Activated T-cell treated with anti-CD3 and anti-CD28 coated beads, Interleukin-2, amount 50 U/mL, for 72 hours (primary cell): ENCODE measurements around the gene ZNF583. TPM values are rescaled to one million over a fixed set of nuclear protein-coding genes. Genes with fewer than 3 reads are reported as not detected.
A peak's percentile ranks its signal among the peaks of the same experiment; 100 is the strongest.

Source experiments
- ATAC-seq, 2 donors: fragments of 150-1000 bp; cut with Tn5 transposase; replicated peaks in 1 of 2; 2 replicates each; pipeline ENCODE4 v1.10.0; 2021; ENCODE audit warnings: moderate library complexity in 2 of 2, mild to moderate bottlenecking in 1 of 2
- DNase-seq, 2 donors: peaks; one replicate each; pipeline ENCODE4 v3.0.0; 2021 to 2022; ENCODE audit warnings: mixed read lengths in 1 of 2
- H3K27ac Mint-ChIP-seq: one replicate; pipeline ENCODE4 v1.8.0; 2022; ENCODE audit warnings: mild to moderate bottlenecking, moderate library complexity, mixed read lengths
- H3K27me3 Mint-ChIP-seq: one replicate; pipeline ENCODE4 v1.8.0; 2022; ENCODE audit warnings: low read depth, mixed read lengths
- H3K36me3 Mint-ChIP-seq, 2 donors: one replicate each; pipeline ENCODE4 v1.8.0; 2022; ENCODE audit warnings: mixed read lengths in 2 of 2, mild to moderate bottlenecking in 1 of 2; ENCODE audit not compliant: insufficient read depth in 2 of 2
- H3K4me1 Mint-ChIP-seq: one replicate; pipeline ENCODE4 v1.8.0; 2022; ENCODE audit warnings: low read depth, mixed read lengths
- H3K4me3 Mint-ChIP-seq, 2 donors: one replicate each; pipeline ENCODE4 v1.8.0; 2022; ENCODE audit warnings: mild to moderate bottlenecking in 2 of 2, mixed read lengths in 2 of 2, moderate library complexity in 2 of 2
- H3K9me3 Mint-ChIP-seq, 2 donors: one replicate each; pipeline ENCODE4 v1.8.0; 2022; ENCODE audit warnings: mixed read lengths in 2 of 2
- total RNA-seq, 2 donors: library from RNA; stranded (reverse); gene quantifications; one replicate each; pipeline ENCODE4 v1.2.3, GENCODE V29; 2022

Gene ZNF583
- 1 to 10 TPM; 2.3 to 2.7 TPM for total RNA-seq

GRCh38 chr19:56403764-56404704, at the start of gene ZNF583:
Gene ZNF583 (plus strand): TSS chr19:56404332. CDS start chr19:56407115, 2,783 bp downstream.
- ATAC-seq (peak; percentile 88), DNase-seq (peak; percentile 92 to 93)
- Mint-ChIP-seq H3K36me3 (peaks cover 49 to 82% of the 10 kb centered on the region in 2 donors), H3K27ac (peak within 1 kb of the TSS; percentile 99), H3K9me3 (peaks cover 39 to 42% of the 10 kb centered on the region in 2 donors), H3K4me3 (peak within 1 kb of the TSS; percentile 76 to 81), H3K4me1 (peaks cover 31% of the 10 kb centered on the region), H3K27me3 (no peaks in the 10 kb centered on the region)

GRCh38 chr19:56355517-56355916, 48.6 kb upstream of the ZNF583 start:
- Mint-ChIP-seq H3K4me1 (no peaks in the 10 kb centered on the region), H3K27ac (no peak overlapping the region), H3K9me3 (peaks cover 11 to 19% of the 10 kb centered on the region in 2 donors), H3K27me3 (no peaks in the 10 kb centered on the region), H3K4me3 (no peak overlapping the region), H3K36me3 (peaks cover 4 to 19% of the 10 kb centered on the region in 2 donors)
- ATAC-seq (no peak), DNase-seq (no peak)

DNA sequence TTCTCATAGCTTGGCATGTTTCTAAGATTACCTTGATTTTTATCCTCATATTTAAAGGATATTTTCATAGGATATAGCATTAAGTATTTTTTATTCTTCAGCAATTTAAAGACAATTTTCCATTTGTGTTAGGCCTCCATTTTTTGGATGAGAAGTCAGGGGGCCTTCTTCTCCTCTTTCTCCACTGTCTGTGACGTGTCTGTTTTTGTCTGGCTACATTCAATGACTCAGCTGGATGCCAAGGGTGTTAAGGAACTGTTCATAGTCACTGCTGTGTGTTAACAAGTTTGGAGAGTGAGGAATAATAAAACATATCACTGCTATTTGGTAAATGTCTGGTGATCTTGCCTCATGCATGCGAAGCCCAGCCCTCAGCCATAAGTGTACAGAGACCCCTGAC, 47.2 kb upstream of the ZNF583 start:
- no peak overlapping the region for H3K27ac Mint-ChIP-seq
- no peaks in the 10 kb centered on the region for H3K4me1 Mint-ChIP-seq
- DNase-seq: no peak
- H3K27me3 Mint-ChIP-seq: no peaks in the 10 kb centered on the region
- no peak for ATAC-seq
- peaks cover 9 to 22% of the 10 kb centered on the region in 2 donors for H3K36me3 Mint-ChIP-seq
- H3K9me3 Mint-ChIP-seq: peaks cover 18 to 22% of the 10 kb centered on the region in 2 donors
- no peak overlapping the region for H3K4me3 Mint-ChIP-seq

GRCh38 chr19:56360841-56361240, 43.3 kb upstream of the ZNF583 start:
- H3K27ac Mint-ChIP-seq: no peak overlapping the region
- peaks cover 17 to 35% of the 10 kb centered on the region in 2 donors for H3K36me3 Mint-ChIP-seq
- H3K27me3 Mint-ChIP-seq: no peaks in the 10 kb centered on the region
- peaks cover 30 to 40% of the 10 kb centered on the region in 2 donors for H3K9me3 Mint-ChIP-seq
- H3K4me1 Mint-ChIP-seq: no peaks in the 10 kb centered on the region
- H3K4me3 Mint-ChIP-seq: no peak overlapping the region
- no peak for ATAC-seq
- no peak for DNase-seq

GRCh38 chr19:56367829-56368711, 36.1 kb upstream of the ZNF583 start:
- Mint-ChIP-seq H3K27me3 (no peaks in the 10 kb centered on the region), H3K36me3 (peaks cover 33 to 63% of the 10 kb centered on the region in 2 donors), H3K9me3 (peaks cover 31 to 32% of the 10 kb centered on the region in 2 donors), H3K27ac (peak overlapping the region; percentile 73), H3K4me1 (peaks cover 21% of the 10 kb centered on the region), H3K4me3 (peak overlapping the region; percentile 88 to 94)
- DNase-seq: peak; percentile 80 to 85
- ATAC-seq: peak; percentile 99

DNA sequence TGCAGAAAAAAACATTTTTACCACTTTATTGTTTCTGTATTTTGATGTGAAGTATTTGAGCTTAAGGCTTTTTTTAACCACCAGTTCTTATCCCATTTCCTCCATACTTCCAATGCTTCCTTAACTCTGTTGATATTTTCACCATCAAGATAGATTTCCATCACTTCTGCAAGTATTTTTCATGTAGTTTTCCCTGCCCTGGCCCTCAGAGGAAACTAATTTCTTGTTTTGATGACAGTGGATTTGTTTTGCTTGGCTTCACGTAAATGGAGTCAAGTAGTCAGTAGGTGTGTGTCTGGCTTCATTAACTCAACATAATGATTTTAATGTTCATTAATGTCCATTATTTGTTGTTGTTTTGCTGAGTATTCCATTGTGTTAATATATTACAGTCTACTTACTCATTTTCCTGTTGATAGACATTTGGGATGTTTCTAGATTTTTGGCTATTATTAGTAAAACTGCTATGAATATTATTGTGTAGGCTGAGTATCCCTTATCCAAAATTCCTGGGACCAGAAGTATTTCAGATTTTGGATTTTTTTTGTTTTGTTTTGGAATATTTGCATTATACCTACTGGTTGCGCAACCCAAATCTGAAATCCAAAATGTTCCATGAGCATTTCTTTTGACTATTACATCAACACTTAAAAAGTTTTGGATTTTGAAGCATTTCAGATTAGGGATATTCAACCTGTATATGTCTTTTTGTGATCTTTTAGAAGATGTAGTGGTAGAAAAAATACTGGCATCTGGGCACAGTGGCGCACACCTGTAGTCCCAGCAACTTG, 34.1 kb upstream of the ZNF583 start:
- no peaks in the 10 kb centered on the region for H3K27me3 Mint-ChIP-seq
- peaks cover 44 to 73% of the 10 kb centered on the region in 2 donors for H3K36me3 Mint-ChIP-seq
- H3K4me1 Mint-ChIP-seq: peaks cover 21% of the 10 kb centered on the region
- ATAC-seq (no peak), DNase-seq (no peak)
- no peak overlapping the region for H3K27ac Mint-ChIP-seq
- H3K4me3 Mint-ChIP-seq: peak overlapping the region; percentile 32 to 62
- H3K9me3 Mint-ChIP-seq: peaks cover 24 to 31% of the 10 kb centered on the region in 2 donors

- H3K4me3 Mint-ChIP-seq: no peak overlapping the region
- DNase-seq (no peak), ATAC-seq (no peak)
- peaks cover 21 to 35% of the 10 kb centered on the region in 2 donors for H3K9me3 Mint-ChIP-seq
- H3K4me1 Mint-ChIP-seq: peaks cover 21% of the 10 kb centered on the region
- no peak overlapping the region for H3K27ac Mint-ChIP-seq
- H3K36me3 Mint-ChIP-seq: peaks cover 55 to 78% of the 10 kb centered on the region in 2 donors
- H3K27me3 Mint-ChIP-seq: no peaks in the 10 kb centered on the region
Measured at GRCh38 chr19:56372281-56372680, 31.9 kb upstream of the ZNF583 start.

DNA sequence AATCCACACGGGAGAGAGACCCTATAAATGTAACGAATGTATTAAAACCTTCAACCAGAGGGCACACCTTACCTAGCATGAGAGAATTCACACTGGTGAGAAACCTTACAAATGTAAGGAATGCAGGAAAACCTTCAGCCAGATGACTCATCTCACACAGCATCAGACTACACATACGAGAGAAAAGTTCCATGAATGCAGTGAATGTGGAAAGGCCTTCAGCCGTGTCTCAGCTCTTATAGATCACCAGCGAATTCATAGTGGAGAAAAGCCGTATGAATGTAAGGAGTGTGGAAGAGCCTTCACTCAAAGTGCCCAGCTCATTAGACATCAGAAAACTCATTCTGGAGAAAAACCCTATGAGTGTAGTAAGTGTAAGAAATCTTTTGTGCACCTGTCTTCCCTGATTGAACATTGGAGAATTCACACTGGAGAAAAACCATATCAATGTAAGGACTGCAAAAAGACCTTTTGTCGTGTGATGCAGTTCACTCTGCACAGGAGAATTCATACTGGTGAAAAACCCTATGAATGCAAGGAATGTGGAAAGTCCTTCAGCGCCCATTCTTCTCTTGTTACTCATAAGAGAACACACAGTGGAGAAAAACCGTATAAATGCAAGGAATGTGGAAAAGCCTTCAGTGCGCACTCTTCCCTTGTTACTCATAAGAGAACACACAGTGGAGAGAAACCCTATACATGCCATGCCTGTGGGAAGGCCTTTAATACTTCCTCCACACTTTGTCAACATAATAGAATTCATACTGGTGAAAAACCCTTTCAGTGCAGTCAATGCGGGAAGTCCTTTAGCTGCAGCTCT, 26.8 kb upstream of the ZNF583 start:
- ATAC-seq (no peak), DNase-seq (no peak)
- Mint-ChIP-seq H3K27ac (no peak overlapping the region), H3K36me3 (peaks cover 45 to 68% of the 10 kb centered on the region in 2 donors), H3K4me3 (no peak overlapping the region), H3K27me3 (no peaks in the 10 kb centered on the region), H3K4me1 (no peaks in the 10 kb centered on the region), H3K9me3 (peaks cover 28 to 33% of the 10 kb centered on the region in 2 donors)

DNA sequence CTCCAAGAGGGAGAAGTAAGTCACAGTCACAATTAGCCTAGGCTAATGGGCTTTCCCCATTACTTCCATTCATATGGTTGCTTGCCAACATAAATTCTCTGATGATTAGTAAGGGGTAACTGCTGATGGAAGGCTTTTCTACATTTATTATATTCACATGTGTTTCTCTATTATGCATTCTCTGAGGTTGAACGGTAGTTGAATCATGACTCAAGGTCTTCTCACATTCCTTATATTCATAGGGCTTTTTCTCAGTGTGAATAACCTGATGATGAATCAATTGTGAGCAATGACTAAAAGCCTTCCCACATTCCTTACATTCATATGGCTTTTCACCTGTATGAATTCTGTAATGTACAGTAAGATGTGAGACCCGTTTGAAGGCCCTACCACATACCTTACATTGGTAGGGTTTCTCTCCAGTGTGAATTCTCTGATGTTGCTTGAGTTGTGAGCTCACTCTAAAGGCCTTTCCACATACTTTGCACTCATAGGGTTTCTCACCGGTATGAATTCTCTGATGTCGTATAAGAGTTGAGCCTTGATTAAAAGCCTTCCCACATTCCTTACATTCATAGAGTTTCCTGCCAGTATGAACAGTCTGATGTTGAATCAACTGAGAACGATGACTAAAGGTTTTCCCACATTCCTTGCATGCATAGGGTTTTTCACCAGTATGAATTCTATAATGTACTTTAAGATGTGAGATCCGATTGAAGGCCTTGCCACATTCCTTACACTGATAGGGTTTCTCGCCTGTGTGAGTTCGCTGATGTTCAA, 20.1 kb upstream of the ZNF583 start:
- ATAC-seq: no peak
- Mint-ChIP-seq H3K36me3 (peaks cover 32 to 55% of the 10 kb centered on the region in 2 donors), H3K4me3 (no peak overlapping the region), H3K4me1 (no peaks in the 10 kb centered on the region), H3K9me3 (peaks cover 27 to 31% of the 10 kb centered on the region in 2 donors), H3K27ac (no peak overlapping the region), H3K27me3 (no peaks in the 10 kb centered on the region)
- no peak for DNase-seq

- peaks cover 46 to 62% of the 10 kb centered on the region in 2 donors for H3K36me3 Mint-ChIP-seq
- DNase-seq: peak; percentile 91 to 94
- H3K27ac Mint-ChIP-seq: peak within 1 kb of the TSS; percentile 96
- H3K9me3 Mint-ChIP-seq: peaks cover 23% of the 10 kb centered on the region in 2 donors
- H3K27me3 Mint-ChIP-seq: no peaks in the 10 kb centered on the region
- peaks cover 25% of the 10 kb centered on the region for H3K4me1 Mint-ChIP-seq
- H3K4me3 Mint-ChIP-seq: peak within 1 kb of the TSS; percentile 92 to 98
- ATAC-seq: peak; percentile 97 to 98
Measured at GRCh38 chr19:56393119-56394012, 10.8 kb upstream of the ZNF583 start, which contains the start of gene ZNF582. Gene ZNF582 (minus strand): TSS chr19:56393534. CDS start chr19:56391752, 1,782 bp downstream.
